ENCODE measurements around the gene PLCL1. TPM values are rescaled to one million over a fixed set of nuclear protein-coding genes. Genes with fewer than 3 reads are reported as not detected.

The PLCL1 gene
- total RNA-seq, 1 donor from 2014 or later = 2.0 TPM

DNA sequence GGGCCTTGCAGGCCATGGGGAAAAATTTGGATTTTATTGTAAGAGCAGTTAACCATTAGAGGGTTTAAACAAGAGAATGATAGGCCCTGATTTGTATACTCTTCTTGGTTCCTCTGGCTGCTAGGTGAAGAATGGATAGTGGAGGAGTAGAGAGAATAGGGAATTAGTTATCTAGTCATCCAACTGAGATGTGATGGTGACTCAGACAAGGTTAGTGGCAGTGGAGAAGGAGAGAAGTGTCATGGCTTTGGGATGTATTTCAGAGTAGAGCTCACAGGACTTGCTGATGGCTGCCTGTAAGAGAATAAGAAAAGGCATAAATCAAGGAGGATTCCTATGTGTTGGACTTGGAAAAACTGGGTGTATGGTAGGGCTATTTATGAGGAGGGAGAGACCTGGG, 169.4 kb downstream of the PLCL1 start:
- Mint-ChIP-seq H3K4me3 (no peak overlapping the region), H3K36me3 (no peaks in the 10 kb centered on the region), H3K27ac (no peak overlapping the region), H3K9me3 (no peaks in the 10 kb centered on the region), H3K27me3 (ENCODE audit: low read depth) (peaks cover 7% of the 10 kb centered on the region), H3K4me1 (no peaks in the 10 kb centered on the region)
- TF ChIP-seq, protein P1, sequence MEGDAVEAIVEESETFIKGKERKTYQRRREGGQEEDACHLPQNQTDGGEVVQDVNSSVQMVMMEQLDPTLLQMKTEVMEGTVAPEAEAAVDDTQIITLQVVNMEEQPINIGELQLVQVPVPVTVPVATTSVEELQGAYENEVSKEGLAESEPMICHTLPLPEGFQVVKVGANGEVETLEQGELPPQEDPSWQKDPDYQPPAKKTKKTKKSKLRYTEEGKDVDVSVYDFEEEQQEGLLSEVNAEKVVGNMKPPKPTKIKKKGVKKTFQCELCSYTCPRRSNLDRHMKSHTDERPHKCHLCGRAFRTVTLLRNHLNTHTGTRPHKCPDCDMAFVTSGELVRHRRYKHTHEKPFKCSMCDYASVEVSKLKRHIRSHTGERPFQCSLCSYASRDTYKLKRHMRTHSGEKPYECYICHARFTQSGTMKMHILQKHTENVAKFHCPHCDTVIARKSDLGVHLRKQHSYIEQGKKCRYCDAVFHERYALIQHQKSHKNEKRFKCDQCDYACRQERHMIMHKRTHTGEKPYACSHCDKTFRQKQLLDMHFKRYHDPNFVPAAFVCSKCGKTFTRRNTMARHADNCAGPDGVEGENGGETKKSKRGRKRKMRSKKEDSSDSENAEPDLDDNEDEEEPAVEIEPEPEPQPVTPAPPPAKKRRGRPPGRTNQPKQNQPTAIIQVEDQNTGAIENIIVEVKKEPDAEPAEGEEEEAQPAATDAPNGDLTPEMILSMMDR (IDR thresholded peaks at IDR 0.05; ENCODE audit: unreplicated experiment) = no peak
- no peak for DNase-seq (ENCODE audit: low spot score in 2 of 2, unreplicated experiment in 2 of 2)

- Mint-ChIP-seq H3K27ac (no peak overlapping the region), H3K27me3 (ENCODE audit: low read depth) (peaks cover 10% of the 10 kb centered on the region)
- no peak for DNase-seq (ENCODE audit: low spot score in 2 of 2, unreplicated experiment in 2 of 2)
Measured at GRCh38 chr2:197975931-197976519, 171.6 kb downstream of the PLCL1 start.

GRCh38 chr2:197978971-197979370, 174.6 kb downstream of the PLCL1 start:
- Mint-ChIP-seq H3K4me1 (no peaks in the 10 kb centered on the region), H3K27ac (no peak overlapping the region), H3K36me3 (no peaks in the 10 kb centered on the region), H3K4me3 (no peak overlapping the region), H3K27me3 (ENCODE audit: low read depth) (peaks cover 6% of the 10 kb centered on the region), H3K9me3 (no peaks in the 10 kb centered on the region)
- no peak for DNase-seq (ENCODE audit: low spot score in 2 of 2, unreplicated experiment in 2 of 2)
- TF ChIP-seq, protein P1 (IDR thresholded peaks at IDR 0.05; ENCODE audit: unreplicated experiment) = no peak

More at GRCh38 chr2:197975931-197976519, 171.6 kb downstream of the PLCL1 start:
- TF ChIP-seq, protein P1 (IDR thresholded peaks at IDR 0.05; ENCODE audit: unreplicated experiment) = no peak
- H3K4me1 Mint-ChIP-seq = no peaks in the 10 kb centered on the region
- H3K9me3 Mint-ChIP-seq = no peaks in the 10 kb centered on the region
- H3K4me3 Mint-ChIP-seq = no peak overlapping the region
- no peaks in the 10 kb centered on the region for H3K36me3 Mint-ChIP-seq

DNA sequence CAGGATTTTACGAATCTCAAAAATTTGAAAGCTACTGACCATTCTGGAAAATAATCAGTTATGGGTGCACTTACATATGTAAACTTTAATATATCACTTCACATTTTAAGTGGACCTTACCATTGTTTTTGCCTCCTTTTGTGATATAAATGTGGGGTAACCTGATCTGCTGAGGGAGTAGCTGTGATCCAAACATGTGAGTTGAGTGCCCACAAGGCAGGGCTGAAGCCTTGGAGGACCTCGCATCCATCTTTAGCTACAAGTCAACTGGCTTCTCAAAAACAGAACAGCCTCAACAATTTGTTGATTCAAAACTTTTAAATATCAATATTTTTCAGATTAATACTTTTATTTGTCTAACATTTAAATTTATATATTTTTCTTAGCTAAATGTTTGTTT, 178.2 kb downstream of the PLCL1 start:
- Mint-ChIP-seq H3K9me3 (no peaks in the 10 kb centered on the region), H3K27ac (no peak overlapping the region), H3K36me3 (no peaks in the 10 kb centered on the region), H3K4me3 (no peak overlapping the region), H3K27me3 (ENCODE audit: low read depth) (peaks cover 3% of the 10 kb centered on the region), H3K4me1 (no peaks in the 10 kb centered on the region)
- TF ChIP-seq, protein P1 (IDR thresholded peaks at IDR 0.05; ENCODE audit: unreplicated experiment) = no peak
- no peak for DNase-seq (ENCODE audit: low spot score in 2 of 2, unreplicated experiment in 2 of 2)

DNA sequence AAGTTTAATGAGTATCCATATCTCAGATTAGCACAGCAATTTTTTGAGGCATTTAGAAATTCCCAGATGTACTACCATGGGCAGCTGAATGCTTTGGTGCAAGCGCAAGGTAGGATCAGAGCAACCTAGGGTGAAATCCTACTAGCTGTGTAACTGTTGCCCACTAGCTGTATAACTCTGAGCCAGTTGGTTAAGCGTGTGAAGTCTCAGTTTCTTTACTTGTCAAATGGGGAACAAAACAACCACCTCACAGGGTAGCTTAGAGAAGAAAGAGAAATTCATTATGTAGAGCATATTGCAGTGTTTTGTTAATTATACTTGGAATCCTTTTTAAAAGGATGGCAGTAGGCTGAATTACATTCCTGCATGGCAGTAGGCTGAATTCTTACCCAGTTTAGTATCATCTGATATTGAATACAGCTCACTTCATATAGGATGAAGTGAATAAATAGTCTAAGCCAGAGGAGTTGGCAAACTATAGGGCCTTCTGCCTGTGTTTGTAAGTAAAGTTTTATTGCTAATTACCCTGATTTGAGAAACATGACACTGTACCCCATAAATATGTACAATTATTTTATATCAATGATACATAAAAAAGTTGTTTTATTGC, 180.7 kb downstream of the PLCL1 start:
- no peak overlapping the region for H3K4me3 Mint-ChIP-seq
- H3K9me3 Mint-ChIP-seq = peaks cover 7% of the 10 kb centered on the region
- no peaks in the 10 kb centered on the region for H3K4me1 Mint-ChIP-seq
- peaks cover 4% of the 10 kb centered on the region for H3K27me3 Mint-ChIP-seq (ENCODE audit: low read depth)
- no peaks in the 10 kb centered on the region for H3K36me3 Mint-ChIP-seq
- no peak overlapping the region for H3K27ac Mint-ChIP-seq
- TF ChIP-seq, protein P1 (IDR thresholded peaks at IDR 0.05; ENCODE audit: unreplicated experiment) = no peak
- no peak for DNase-seq (ENCODE audit: low spot score in 2 of 2, unreplicated experiment in 2 of 2)
